ENCODE results near the gene CRYZ. TPM values are rescaled to one million over a fixed set of nuclear protein-coding genes. Genes with fewer than 3 reads are reported as not detected.
"Not testable (repeated sequence)": the region's sequence is repeated elsewhere in the genome, so short reads cannot be mapped to it uniquely, and the experiment has no call there.

The CRYZ gene
- total RNA-seq, 4 donors from 2014 or later = 22.3 to 32.6 (median 27.7) TPM

- H3K36me3 ChIP-seq = no peaks in the 10 kb centered on the region
- TF ChIP-seq, protein P1, sequence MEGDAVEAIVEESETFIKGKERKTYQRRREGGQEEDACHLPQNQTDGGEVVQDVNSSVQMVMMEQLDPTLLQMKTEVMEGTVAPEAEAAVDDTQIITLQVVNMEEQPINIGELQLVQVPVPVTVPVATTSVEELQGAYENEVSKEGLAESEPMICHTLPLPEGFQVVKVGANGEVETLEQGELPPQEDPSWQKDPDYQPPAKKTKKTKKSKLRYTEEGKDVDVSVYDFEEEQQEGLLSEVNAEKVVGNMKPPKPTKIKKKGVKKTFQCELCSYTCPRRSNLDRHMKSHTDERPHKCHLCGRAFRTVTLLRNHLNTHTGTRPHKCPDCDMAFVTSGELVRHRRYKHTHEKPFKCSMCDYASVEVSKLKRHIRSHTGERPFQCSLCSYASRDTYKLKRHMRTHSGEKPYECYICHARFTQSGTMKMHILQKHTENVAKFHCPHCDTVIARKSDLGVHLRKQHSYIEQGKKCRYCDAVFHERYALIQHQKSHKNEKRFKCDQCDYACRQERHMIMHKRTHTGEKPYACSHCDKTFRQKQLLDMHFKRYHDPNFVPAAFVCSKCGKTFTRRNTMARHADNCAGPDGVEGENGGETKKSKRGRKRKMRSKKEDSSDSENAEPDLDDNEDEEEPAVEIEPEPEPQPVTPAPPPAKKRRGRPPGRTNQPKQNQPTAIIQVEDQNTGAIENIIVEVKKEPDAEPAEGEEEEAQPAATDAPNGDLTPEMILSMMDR (IDR thresholded peaks at IDR 0.05) = no peak
- no peak for TF ChIP-seq POLR2A (IDR thresholded peaks at IDR 0.05)
- no peak overlapping the region for H3K27ac ChIP-seq
- peaks cover 0 to 11% (median 5%) of the 10 kb centered on the region in 3 donors for H3K4me1 ChIP-seq
- intact Hi-C loops (cut with DNase I) = no loop called here
- no peak for DNase-seq
- H3K27me3 ChIP-seq = peaks cover 0 to 20% (median 0%) of the 10 kb centered on the region in 4 donors
- 56 to 63% methylated on average over 6 of the region's 6 CpGs for WGBS, 2 donors
- peaks cover 0 to 3% (median 0%) of the 10 kb centered on the region in 3 donors for H3K9me3 ChIP-seq
- H3K4me3 ChIP-seq = no peak overlapping the region
These were observed 58.4 kb downstream of the CRYZ start for GRCh38 chr1:74674278-74675048.

DNA sequence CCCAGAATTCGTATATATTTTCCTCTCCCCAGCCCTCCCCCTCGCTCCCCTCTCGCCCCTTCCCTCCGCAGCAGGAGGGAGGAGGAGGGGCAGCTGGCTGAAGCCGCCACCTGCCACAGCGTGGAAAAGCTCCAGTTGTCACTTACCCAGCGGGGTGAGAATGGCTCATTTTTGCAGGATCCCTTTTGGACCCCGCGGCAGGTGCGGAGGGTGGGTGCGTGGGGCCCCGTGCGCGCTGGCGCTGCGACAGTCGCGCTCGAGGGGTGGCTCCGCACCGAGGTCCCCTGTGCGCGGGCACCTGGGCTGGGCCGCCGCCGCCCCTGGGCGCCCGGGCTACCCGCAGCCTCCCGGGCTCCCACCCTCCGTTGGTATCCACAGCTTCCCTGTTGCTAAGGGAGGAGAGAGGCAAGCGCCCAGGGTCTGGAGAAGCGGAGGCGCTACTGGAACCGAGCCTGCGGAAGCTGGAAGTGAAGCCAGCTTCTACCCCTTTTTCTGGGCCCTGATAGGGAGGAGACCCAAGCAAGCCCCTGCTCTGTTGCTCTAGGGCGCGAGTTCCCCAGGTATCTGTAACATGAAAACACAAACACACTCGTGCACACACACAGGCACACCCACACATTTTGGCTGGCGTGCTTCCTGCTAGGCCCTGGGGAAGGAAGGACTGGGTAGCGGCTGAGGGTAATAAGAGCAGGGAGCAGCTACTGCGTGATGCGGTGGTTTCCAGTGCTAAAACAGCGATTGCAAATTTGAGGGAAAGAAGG lies 59.3 kb downstream of the CRYZ start, which contains the start of gene ERICH3:
TSS of gene ERICH3 (minus strand) at position 442 of the 761 bp plus-strand sequence. CDS start at position 169, 273 bp downstream.
- 2 to 20% methylated on average over 6 to 15 of the region's 44 CpGs for WGBS, 2 donors
- H3K9me3 ChIP-seq = peaks cover 0 to 3% (median 0%) of the 10 kb centered on the region in 3 donors
- DNase-seq = no peak
- H3K27ac ChIP-seq = no peak within 1 kb of the TSS
- intact Hi-C loops (cut with DNase I) = no loop called here
- TF ChIP-seq, protein P1 (IDR thresholded peaks at IDR 0.05) = no peak
- TF ChIP-seq POLR2A (IDR thresholded peaks at IDR 0.05) = no peak
- no peaks in the 10 kb centered on the region for H3K36me3 ChIP-seq
- H3K27me3 ChIP-seq = peaks cover 0 to 20% (median 0%) of the 10 kb centered on the region in 4 donors
- H3K4me1 ChIP-seq = peaks cover 0 to 11% (median 5%) of the 10 kb centered on the region in 3 donors
- peak within 1 kb of the TSS in 3 of 4 donors; percentile 3 to 60 (median 31) for H3K4me3 ChIP-seq

- DNase-seq; H3K27ac ChIP-seq; H3K36me3 ChIP-seq; H3K9me3 ChIP-seq; intact Hi-C loops (cut with DNase I); H3K4me3 ChIP-seq: not testable (repeated sequence)
- Histone ChIP-seq H3K4me1 (peaks cover 0 to 11% (median 5%) of the 10 kb centered on the region in 3 donors), H3K27me3 (peaks cover 0 to 20% (median 0%) of the 10 kb centered on the region in 4 donors)
- WGBS, 2 donors = 62 to 69% methylated on average over 3 of the region's 3 CpGs
These were observed 62.0 kb downstream of the CRYZ start for GRCh38 chr1:74670866-74671265.

Other genes starting within 250 kb of the CRYZ start
- not detected for gene LRRC53, start 220.4 kb downstream of the CRYZ start, total RNA-seq
- not detected for gene ERICH3, start 59.3 kb downstream of the CRYZ start, total RNA-seq
- 10 to 100 TPM in 3 of 4 donors, 1 to 10 TPM in 1; 6.7 to 19.6 (median 12.3) TPM for gene TYW3, start 102 bp upstream of the CRYZ start, total RNA-seq